HL-60 (cell line): Measurements from ENCODE around the gene TLE7.

ENCODE experiments used
- DNase-seq, 2 experiments: peaks; one replicate each; pipeline ENCODE4 v3.0.0-alpha.2; 2010 to 2020; ENCODE audit warnings: low read depth in 1 of 2, low spot score in 1 of 2
- H3K27ac ChIP-seq: fragments of 250-450 bp; sonication (Bioruptor Pico); replicated peaks from 2 replicates; pipeline ENCODE4 v1.5.1; 2020; ENCODE audit warnings: mild to moderate bottlenecking, moderate library complexity
- H3K27me3 ChIP-seq: fragments of 250-450 bp; sonication (Bioruptor Pico); 2 replicates; pipeline ENCODE4 v1.5.1; 2021; ENCODE audit warnings: mild to moderate bottlenecking, moderate library complexity; ENCODE audit not compliant: insufficient read depth, poor library complexity, severe bottlenecking
- H3K4me3 ChIP-seq: replicated peaks from 2 replicates; pipeline ENCODE4 v1.5.1; 2011; ENCODE audit warnings: mild to moderate bottlenecking, control low read depth, low read length; ENCODE audit not compliant: insufficient read depth
- CTCF ChIP-seq: IDR thresholded peaks from one replicate; pipeline ENCODE4 v1.5.1; 2011; ENCODE audit warnings: low read length, control low read depth, inconsistent platforms; ENCODE audit not compliant: insufficient read depth
- GABPA ChIP-seq: IDR thresholded peaks from 2 replicates; pipeline ENCODE4 v1.6.1; 2012; ENCODE audit warnings: low read depth
- POLR2AphosphoS5 ChIP-seq: IDR thresholded peaks from 2 replicates; pipeline ENCODE4 v1.6.1; 2012; ENCODE audit warnings: low read depth
- REST ChIP-seq: IDR thresholded peaks from 2 replicates; pipeline ENCODE4 v1.6.1; 2012; ENCODE audit warnings: low read depth; ENCODE audit not compliant: insufficient replicate concordance
- SPI1 ChIP-seq: IDR thresholded peaks from 2 replicates; pipeline ENCODE4 v1.6.1; 2012; ENCODE audit warnings: low read depth, mild to moderate bottlenecking, borderline replicate concordance

Gene TLE7

GRCh38 chr16:71404364-71404763 lies 37.5 kb downstream of the TLE7 start:
- no peak for DNase-seq
- H3K4me3 ChIP-seq = no peak overlapping the region
- H3K27me3 ChIP-seq = peaks cover 11% of the 10 kb centered on the region
- no peak overlapping the region for H3K27ac ChIP-seq
- TF ChIP-seq SPI1 = no peak
- no peak for TF ChIP-seq CTCF
- no peak for TF ChIP-seq GABPA
- no peak for TF ChIP-seq REST
- TF ChIP-seq POLR2AphosphoS5 = no peak

- TF ChIP-seq POLR2AphosphoS5 (no peak), CTCF (no peak), GABPA (no peak), REST (no peak), SPI1 (no peak)
- DNase-seq = no peak
- Histone ChIP-seq H3K27ac (no peak overlapping the region), H3K27me3 (peaks cover 11% of the 10 kb centered on the region), H3K4me3 (no peak overlapping the region)
Observed at GRCh38 chr16:71402674-71403073, 39.2 kb downstream of the TLE7 start.

GRCh38 chr16:71402007-71402406 lies 39.8 kb downstream of the TLE7 start:
- DNase-seq = no peak
- H3K27me3 ChIP-seq = peaks cover 7% of the 10 kb centered on the region
- TF ChIP-seq SPI1 = no peak
- no peak for TF ChIP-seq POLR2AphosphoS5
- no peak for TF ChIP-seq REST
- TF ChIP-seq CTCF = no peak
- TF ChIP-seq GABPA = no peak
- no peak overlapping the region for H3K4me3 ChIP-seq
- H3K27ac ChIP-seq = no peak overlapping the region
